Measurements from ENCODE around the gene ERCC6L2.

Gene ERCC6L2

DNA sequence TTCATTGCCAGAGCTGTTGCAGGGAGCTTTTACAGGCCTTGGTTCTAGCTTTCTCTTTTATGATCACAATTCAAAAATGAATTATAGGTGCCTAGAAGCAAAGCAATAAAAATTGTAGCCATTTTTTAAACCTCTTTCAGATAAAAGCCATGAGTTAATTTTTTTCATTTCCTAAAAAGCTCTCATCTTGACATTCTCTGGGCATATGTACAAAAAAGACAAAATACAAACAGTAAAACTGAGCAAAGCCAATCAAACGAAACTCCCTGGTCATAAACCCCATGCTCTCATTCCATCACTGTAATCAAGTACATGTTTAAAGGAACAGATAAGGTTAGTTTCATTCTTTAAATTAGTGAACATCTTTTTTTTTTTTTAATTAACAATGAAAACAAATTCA lies 101.9 kb downstream of the ERCC6L2 start:
- H3K9ac ChIP-seq (ENCODE audit: low read length) = no peak overlapping the region
- H3K27ac ChIP-seq (ENCODE audit: low read depth, low read length) = no peak overlapping the region
- H3K27me3 ChIP-seq (ENCODE audit: control insufficient read depth, insufficient read depth, low read length) = no peaks in the 10 kb centered on the region
- H3K36me3 ChIP-seq (ENCODE audit: control insufficient read depth, insufficient read depth, low read length) = no peaks in the 10 kb centered on the region
- H3K4me3 ChIP-seq (ENCODE audit: low read length) = no peak overlapping the region
- H3K4me1 ChIP-seq (ENCODE audit: control insufficient read depth, insufficient read depth, low read length) = no peaks in the 10 kb centered on the region

DNA sequence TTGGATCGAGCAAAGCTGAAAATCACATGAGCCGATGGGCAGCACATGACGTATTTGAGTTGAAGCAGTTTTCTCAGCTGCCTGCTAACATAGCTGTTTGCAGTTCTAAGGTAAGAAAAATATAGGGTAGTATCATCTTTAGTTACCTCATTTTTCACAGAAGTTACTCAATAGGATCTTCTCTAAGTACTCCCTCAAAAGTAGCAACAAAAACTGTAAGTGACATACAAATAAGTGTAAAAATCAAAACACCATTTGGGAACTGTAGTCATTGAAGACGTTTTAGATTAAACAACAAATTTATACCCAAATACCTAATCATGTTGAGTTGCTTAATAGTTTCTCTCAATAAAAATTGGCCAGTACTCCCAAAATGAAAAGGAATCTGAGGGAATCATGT lies 102.6 kb downstream of the ERCC6L2 start:
- Histone ChIP-seq H3K4me3 (ENCODE audit: low read length) (no peak overlapping the region), H3K9ac (ENCODE audit: low read length) (no peak overlapping the region), H3K4me1 (ENCODE audit: control insufficient read depth, insufficient read depth, low read length) (no peaks in the 10 kb centered on the region), H3K27me3 (ENCODE audit: control insufficient read depth, insufficient read depth, low read length) (no peaks in the 10 kb centered on the region), H3K27ac (ENCODE audit: low read depth, low read length) (no peak overlapping the region), H3K36me3 (ENCODE audit: control insufficient read depth, insufficient read depth, low read length) (no peaks in the 10 kb centered on the region)

DNA sequence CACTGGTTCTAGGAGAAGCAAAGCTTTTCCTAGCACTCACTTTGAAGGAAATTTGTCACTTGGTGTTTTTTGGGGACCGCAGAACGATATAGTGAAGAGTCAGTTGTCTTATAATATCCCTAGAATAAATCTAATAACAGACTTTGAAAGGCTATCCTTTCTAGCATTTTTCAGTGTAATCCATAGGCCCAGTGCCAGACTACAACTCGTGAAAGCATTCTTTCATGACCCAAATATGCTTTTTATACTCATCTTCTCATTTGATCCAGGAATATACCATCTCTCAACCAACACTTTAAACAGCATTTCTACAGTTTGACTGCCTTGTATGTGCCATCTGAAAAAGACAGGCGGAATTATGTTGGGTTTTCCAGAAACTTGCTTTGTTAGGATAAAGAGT lies 104.0 kb downstream of the ERCC6L2 start:
- Histone ChIP-seq H3K36me3 (ENCODE audit: control insufficient read depth, insufficient read depth, low read length) (no peaks in the 10 kb centered on the region), H3K27me3 (ENCODE audit: control insufficient read depth, insufficient read depth, low read length) (no peaks in the 10 kb centered on the region), H3K27ac (ENCODE audit: low read depth, low read length) (no peak overlapping the region), H3K9ac (ENCODE audit: low read length) (no peak overlapping the region), H3K4me3 (ENCODE audit: low read length) (no peak overlapping the region), H3K4me1 (ENCODE audit: control insufficient read depth, insufficient read depth, low read length) (no peaks in the 10 kb centered on the region)

DNA sequence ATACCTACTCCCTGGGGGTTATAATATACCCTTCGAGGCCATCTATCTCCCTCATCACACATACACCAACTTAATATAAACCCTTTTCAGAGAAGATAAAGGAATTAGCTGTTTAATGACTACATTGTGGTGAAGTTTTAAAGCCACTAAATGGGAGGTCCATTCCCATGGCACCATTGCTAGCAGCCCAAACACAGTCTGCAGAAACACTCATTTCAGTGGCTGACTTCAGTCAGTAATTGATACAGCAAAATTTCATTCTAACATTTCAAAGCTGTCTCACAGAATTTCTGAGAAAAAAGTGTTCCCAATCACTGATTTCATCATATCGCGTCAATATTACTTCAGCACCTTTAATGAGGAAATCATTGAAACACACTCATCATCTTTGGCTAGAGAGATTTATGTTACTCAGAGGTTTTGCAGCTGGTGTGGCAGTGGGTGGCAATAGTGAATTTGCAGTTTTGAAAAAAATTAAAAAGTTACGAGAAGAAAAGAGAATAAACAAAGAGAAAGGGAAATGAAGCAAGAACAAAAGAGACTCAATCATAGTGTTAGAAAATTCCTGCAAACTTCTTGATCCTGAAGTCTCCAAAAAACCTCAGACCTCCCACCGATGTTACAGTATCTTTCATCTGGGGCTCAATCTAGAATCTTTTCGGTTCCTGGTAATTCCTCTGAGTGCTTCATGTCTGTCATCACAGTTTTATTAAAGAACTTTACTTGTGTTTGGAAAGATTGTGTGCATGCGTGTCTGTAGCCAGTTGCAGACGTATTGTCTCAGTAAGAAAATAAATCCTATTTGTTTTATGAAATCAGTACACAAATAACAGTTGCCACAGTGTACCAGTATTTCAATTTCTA lies 105.0 kb downstream of the ERCC6L2 start:
- H3K27me3 ChIP-seq (ENCODE audit: control insufficient read depth, insufficient read depth, low read length) = no peaks in the 10 kb centered on the region
- H3K4me1 ChIP-seq (ENCODE audit: control insufficient read depth, insufficient read depth, low read length) = no peaks in the 10 kb centered on the region
- no peak overlapping the region for H3K9ac ChIP-seq (ENCODE audit: low read length)
- H3K4me3 ChIP-seq (ENCODE audit: low read length) = no peak overlapping the region
- no peak overlapping the region for H3K27ac ChIP-seq (ENCODE audit: low read depth, low read length)
- no peaks in the 10 kb centered on the region for H3K36me3 ChIP-seq (ENCODE audit: control insufficient read depth, insufficient read depth, low read length)

DNA sequence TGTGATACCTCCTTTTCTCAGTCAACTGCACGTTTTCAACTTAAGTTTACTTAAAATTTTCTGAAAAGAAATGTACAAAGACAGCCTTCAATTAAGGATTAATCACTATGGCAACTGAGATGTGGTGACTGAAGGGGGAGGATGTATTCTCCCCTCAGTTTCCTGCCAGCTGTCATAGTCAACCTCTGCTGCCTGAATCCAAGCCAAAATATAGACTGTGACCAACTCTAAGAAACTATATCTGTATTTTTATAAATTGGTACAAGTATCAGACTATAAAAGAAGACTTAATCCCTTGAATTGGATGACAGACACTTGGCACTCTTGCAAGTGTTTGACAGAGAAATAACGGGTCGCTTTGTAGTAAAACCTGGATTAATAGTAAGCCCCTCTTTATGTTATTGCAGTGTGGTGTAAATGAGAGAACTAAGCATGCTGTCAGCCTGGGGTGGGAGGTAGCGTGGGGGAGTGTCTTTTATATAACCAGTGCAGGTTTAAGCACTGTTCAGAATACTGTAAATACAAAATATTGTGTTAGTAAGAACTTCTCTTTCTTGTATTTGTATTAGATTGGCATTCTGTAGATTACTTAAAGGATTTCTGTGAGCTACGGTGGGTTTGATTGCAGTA lies 106.4 kb downstream of the ERCC6L2 start:
- H3K27me3 ChIP-seq (ENCODE audit: control insufficient read depth, insufficient read depth, low read length) = no peaks in the 10 kb centered on the region
- no peaks in the 10 kb centered on the region for H3K36me3 ChIP-seq (ENCODE audit: control insufficient read depth, insufficient read depth, low read length)
- no peak overlapping the region for H3K4me3 ChIP-seq (ENCODE audit: low read length)
- H3K4me1 ChIP-seq (ENCODE audit: control insufficient read depth, insufficient read depth, low read length) = no peaks in the 10 kb centered on the region
- H3K27ac ChIP-seq (ENCODE audit: low read depth, low read length) = no peak overlapping the region
- no peak overlapping the region for H3K9ac ChIP-seq (ENCODE audit: low read length)

DNA sequence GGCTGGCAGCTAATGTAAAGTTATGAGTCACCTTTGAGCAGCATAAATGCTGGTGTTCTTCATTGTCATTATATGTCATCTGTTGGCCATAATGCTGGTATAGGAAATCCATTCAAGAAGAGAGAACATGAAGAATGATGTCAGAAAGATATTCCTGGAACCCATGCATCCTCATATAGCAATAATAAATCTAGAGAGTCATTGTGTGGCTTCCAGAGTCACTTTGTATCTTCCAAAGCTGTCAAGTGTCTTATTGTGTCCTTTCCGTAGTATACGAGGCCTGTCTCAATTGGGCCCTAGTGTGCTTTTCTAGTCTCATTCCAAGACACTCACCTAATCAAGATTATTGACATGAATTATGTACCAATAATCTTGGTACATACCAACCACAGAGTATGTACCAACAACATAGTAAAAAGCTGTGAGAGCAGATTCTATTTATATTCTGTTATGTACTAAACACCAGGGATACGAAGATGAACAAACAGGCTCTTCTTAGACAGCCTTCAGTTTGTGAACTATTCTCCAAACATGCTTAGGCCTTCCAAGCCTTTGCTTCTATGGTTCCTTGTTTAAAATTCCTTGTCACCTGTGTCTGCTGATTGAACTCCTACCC lies 110.1 kb downstream of the ERCC6L2 start:
- no peaks in the 10 kb centered on the region for H3K36me3 ChIP-seq (ENCODE audit: control insufficient read depth, insufficient read depth, low read length)
- no peaks in the 10 kb centered on the region for H3K27me3 ChIP-seq (ENCODE audit: control insufficient read depth, insufficient read depth, low read length)
- H3K9ac ChIP-seq (ENCODE audit: low read length) = no peak overlapping the region
- H3K27ac ChIP-seq (ENCODE audit: low read depth, low read length) = no peak overlapping the region
- no peaks in the 10 kb centered on the region for H3K4me1 ChIP-seq (ENCODE audit: control insufficient read depth, insufficient read depth, low read length)
- H3K4me3 ChIP-seq (ENCODE audit: low read length) = no peak overlapping the region

DNA sequence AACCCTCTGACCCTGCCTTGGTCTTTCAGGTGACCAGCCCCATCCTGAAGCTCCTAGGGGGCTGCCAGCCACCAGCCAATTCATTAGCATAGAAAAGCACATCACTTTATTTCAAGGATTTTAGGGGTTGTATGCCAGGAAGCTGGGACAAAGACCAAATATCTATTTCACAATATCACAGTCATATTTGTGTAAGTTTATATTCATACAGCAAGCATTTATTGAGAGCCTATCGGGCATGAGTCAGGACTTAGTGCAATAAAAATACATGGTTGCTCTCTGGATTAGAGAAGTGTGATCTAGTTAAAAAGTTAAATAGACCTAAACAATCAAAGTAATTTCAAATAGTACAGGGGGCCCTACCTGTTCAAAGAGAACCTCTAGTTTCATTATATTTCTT lies 113.8 kb downstream of the ERCC6L2 start:
- Histone ChIP-seq H3K4me1 (ENCODE audit: control insufficient read depth, insufficient read depth, low read length) (no peaks in the 10 kb centered on the region), H3K9ac (ENCODE audit: low read length) (no peak overlapping the region), H3K27ac (ENCODE audit: low read depth, low read length) (no peak overlapping the region), H3K4me3 (ENCODE audit: low read length) (no peak overlapping the region), H3K36me3 (ENCODE audit: control insufficient read depth, insufficient read depth, low read length) (peaks cover 4% of the 10 kb centered on the region), H3K27me3 (ENCODE audit: control insufficient read depth, insufficient read depth, low read length) (no peaks in the 10 kb centered on the region)

DNA sequence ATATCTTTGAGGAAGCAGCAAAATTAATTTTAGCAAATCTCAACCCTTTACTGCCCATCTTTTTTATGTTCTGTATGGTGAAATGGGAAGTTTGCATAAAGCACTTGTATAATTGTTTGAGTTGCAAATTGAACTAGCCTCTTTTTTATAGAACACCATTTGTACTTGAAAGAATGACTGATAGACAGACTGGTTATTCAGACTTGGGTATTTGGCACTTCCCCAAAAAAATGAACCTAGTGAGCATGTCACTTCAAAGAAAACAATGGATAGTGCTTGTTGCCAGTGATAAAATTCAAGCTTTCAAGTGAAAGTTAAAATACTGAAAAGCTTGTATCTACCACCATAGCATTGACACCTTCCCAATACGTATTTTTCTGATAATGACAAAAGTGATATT lies 115.8 kb downstream of the ERCC6L2 start:
- Histone ChIP-seq H3K36me3 (ENCODE audit: control insufficient read depth, insufficient read depth, low read length) (peaks cover 4% of the 10 kb centered on the region), H3K4me3 (ENCODE audit: low read length) (no peak overlapping the region), H3K4me1 (ENCODE audit: control insufficient read depth, insufficient read depth, low read length) (no peaks in the 10 kb centered on the region), H3K27ac (ENCODE audit: low read depth, low read length) (no peak overlapping the region), H3K9ac (ENCODE audit: low read length) (no peak overlapping the region), H3K27me3 (ENCODE audit: control insufficient read depth, insufficient read depth, low read length) (no peaks in the 10 kb centered on the region)

DNA sequence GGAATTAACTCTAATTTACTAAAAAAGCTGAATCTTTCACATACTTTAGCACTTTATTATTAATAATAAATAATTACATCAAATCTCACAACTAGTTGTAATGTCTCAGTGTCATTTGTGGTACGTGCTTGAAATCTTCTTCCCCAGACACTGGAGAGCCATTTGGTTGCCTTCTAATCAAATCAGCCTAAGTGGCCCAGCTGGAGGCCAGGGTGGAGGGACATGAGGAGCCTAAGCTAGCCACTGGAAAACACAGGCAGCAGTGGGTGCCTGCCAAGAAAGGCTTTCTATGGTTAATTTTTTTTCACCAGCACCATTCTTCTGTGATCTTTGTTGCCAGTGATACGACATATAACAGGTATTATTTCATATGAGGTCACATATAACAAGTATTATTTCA lies 117.0 kb downstream of the ERCC6L2 start:
- Histone ChIP-seq H3K9ac (ENCODE audit: low read length) (no peak overlapping the region), H3K4me3 (ENCODE audit: low read length) (no peak overlapping the region), H3K27ac (ENCODE audit: low read depth, low read length) (no peak overlapping the region), H3K4me1 (ENCODE audit: control insufficient read depth, insufficient read depth, low read length) (no peaks in the 10 kb centered on the region), H3K36me3 (ENCODE audit: control insufficient read depth, insufficient read depth, low read length) (peaks cover 4% of the 10 kb centered on the region), H3K27me3 (ENCODE audit: control insufficient read depth, insufficient read depth, low read length) (no peaks in the 10 kb centered on the region)

DNA sequence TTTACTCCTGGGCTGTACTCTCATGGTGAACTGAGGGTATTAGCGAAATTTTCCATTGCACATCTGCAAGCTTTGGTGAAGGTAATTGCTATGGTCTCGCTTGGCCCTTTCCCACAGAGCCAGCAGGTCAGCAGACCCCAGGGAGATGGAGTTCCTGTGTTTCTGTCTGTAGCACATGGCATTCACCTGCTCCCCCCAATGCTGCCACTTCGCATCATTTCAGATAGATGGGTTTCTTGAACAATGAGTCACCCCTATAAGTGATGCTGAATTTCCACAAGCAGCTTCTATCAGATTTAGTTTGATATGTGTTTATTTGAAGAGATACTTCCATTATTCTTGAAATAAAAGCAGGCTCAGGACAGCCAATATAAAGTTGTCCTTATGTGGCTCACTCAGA lies 117.8 kb downstream of the ERCC6L2 start:
- no peak overlapping the region for H3K4me3 ChIP-seq (ENCODE audit: low read length)
- peaks cover 4% of the 10 kb centered on the region for H3K36me3 ChIP-seq (ENCODE audit: control insufficient read depth, insufficient read depth, low read length)
- H3K27ac ChIP-seq (ENCODE audit: low read depth, low read length) = no peak overlapping the region
- no peaks in the 10 kb centered on the region for H3K4me1 ChIP-seq (ENCODE audit: control insufficient read depth, insufficient read depth, low read length)
- no peaks in the 10 kb centered on the region for H3K27me3 ChIP-seq (ENCODE audit: control insufficient read depth, insufficient read depth, low read length)
- no peak overlapping the region for H3K9ac ChIP-seq (ENCODE audit: low read length)

DNA sequence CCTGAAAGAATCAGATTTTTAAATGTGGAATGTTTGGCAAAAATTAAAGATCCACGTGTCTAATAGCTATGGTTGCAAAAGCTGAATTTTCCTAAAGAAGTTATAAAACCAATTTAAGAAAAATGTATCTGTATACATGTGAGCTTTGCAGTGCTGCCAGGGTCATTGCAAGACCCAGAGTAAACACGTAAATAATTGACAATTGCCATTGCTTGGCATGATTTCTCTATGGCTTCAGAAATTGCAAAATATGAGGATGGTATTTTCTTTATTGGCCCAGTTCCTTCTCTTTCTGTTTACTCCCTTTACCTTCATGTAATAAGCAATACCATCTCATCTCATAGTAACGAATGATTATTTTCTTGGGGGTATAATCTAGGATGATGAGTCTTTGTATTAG lies 123.9 kb downstream of the ERCC6L2 start:
- Histone ChIP-seq H3K27me3 (ENCODE audit: control insufficient read depth, insufficient read depth, low read length) (no peaks in the 10 kb centered on the region), H3K4me1 (ENCODE audit: control insufficient read depth, insufficient read depth, low read length) (no peaks in the 10 kb centered on the region), H3K9ac (ENCODE audit: low read length) (no peak overlapping the region), H3K27ac (ENCODE audit: low read depth, low read length) (no peak overlapping the region), H3K4me3 (ENCODE audit: low read length) (no peak overlapping the region), H3K36me3 (ENCODE audit: control insufficient read depth, insufficient read depth, low read length) (no peaks in the 10 kb centered on the region)

DNA sequence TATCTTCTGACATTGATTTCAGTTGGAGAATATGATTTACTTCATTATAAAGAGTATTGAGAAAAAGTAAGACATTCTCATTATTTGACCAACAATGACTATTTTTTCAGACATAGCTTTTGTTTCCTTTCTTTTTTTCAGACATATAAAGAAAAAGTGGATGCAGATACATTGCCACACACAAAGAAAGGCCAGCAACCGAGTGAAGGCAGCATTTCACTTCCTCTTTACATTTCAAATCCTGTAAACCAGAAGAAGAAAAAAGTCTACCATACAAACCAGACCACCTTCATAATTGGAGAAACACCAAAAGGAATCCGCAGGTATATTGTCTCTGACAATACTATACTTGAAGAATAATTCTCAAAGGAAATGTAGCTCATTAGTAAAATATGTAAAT lies 128.9 kb downstream of the ERCC6L2 start:
- Histone ChIP-seq H3K27ac (ENCODE audit: low read depth, low read length) (no peak overlapping the region), H3K27me3 (ENCODE audit: control insufficient read depth, insufficient read depth, low read length) (no peaks in the 10 kb centered on the region), H3K36me3 (ENCODE audit: control insufficient read depth, insufficient read depth, low read length) (peaks cover 7% of the 10 kb centered on the region), H3K9ac (ENCODE audit: low read length) (no peak overlapping the region), H3K4me3 (ENCODE audit: low read length) (no peak overlapping the region), H3K4me1 (ENCODE audit: control insufficient read depth, insufficient read depth, low read length) (no peaks in the 10 kb centered on the region)
